ENCODE results near the gene DNAJC4. TPM values are rescaled to one million over a fixed set of nuclear protein-coding genes. Genes with fewer than 3 reads are reported as not detected.

Gene DNAJC4
- total RNA-seq, 1 experiment from 2014 or later: 24.2 TPM

DNA sequence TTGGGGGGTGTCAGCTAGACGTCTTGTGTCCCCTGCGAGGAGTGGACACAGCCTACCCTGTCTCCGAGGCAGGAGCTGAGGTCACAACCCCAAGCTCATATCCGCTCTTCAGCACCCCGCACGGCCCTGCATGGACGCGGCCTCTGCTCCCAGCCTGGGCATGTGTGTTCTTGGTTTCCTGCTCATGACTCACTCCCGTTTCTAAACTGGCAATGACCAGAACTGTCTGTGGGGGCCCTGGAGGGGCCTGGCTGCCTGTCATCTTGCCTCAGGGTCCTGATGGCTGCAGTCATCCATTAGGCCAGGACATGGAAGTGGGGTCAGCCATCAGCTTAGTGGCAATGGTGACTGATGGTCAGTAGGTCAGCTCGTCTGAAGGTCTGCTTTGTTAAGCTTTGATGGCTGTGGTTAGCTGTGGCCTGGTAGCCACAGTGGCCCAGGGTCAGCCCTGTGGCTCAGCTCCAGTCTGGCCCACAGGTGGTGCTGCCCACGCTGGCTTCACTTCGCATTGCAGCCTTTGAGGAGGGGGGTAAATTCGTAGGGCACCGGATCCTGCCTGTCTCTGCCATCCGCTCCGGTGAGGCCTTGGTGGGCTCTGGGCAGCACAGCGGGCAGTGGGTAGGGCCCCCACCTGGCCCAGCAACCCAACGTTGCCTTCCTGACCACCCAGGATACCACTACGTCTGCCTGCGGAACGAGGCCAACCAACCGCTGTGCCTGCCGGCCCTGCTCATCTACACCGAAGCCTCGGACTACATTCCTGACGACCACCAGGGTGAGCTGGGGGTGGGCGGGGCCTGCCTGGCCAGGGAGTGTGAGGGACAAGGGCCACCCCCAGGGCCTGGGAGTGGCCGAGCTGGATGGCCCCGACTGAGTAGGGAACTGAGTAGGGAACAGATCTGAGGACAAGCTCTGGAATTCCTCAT is 32.9 kb downstream of the DNAJC4 start:
- no peak overlapping the region for H2BK15ac ChIP-seq (ENCODE audit: low read depth, low read length)
- H3K23ac ChIP-seq (ENCODE audit: insufficient read length, low read depth, low read length): no peak overlapping the region
- no peak overlapping the region for H2AK5ac ChIP-seq (ENCODE audit: insufficient read length, low read length)
- no peak overlapping the region for H2AFZ ChIP-seq (ENCODE audit: low read length)
- H3K14ac ChIP-seq (ENCODE audit: insufficient read depth, low read length): no peak overlapping the region; the same call in 1 of the 2 replicates
- H3K9me3 Mint-ChIP-seq: no peaks in the 10 kb centered on the region
- TF ChIP-seq, protein P1, sequence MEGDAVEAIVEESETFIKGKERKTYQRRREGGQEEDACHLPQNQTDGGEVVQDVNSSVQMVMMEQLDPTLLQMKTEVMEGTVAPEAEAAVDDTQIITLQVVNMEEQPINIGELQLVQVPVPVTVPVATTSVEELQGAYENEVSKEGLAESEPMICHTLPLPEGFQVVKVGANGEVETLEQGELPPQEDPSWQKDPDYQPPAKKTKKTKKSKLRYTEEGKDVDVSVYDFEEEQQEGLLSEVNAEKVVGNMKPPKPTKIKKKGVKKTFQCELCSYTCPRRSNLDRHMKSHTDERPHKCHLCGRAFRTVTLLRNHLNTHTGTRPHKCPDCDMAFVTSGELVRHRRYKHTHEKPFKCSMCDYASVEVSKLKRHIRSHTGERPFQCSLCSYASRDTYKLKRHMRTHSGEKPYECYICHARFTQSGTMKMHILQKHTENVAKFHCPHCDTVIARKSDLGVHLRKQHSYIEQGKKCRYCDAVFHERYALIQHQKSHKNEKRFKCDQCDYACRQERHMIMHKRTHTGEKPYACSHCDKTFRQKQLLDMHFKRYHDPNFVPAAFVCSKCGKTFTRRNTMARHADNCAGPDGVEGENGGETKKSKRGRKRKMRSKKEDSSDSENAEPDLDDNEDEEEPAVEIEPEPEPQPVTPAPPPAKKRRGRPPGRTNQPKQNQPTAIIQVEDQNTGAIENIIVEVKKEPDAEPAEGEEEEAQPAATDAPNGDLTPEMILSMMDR (conservative IDR thresholded peaks at IDR 0.05): peak; percentile 19; the same call in 1 of the 3 replicates
- no peak overlapping the region for H2BK5ac ChIP-seq (ENCODE audit: insufficient read length, low read length)
- no peak overlapping the region for H3T11ph ChIP-seq (ENCODE audit: low read length)
- no peaks in the 10 kb centered on the region for H3K27me3 ChIP-seq (ENCODE audit: insufficient read depth, low read length)
- H3K56ac ChIP-seq (ENCODE audit: insufficient read length, low read depth, low read length): no peak overlapping the region
- H3K4me2 ChIP-seq (ENCODE audit: insufficient read depth, insufficient read length, low read length): no peak overlapping the region
- no peak overlapping the region for H3K27ac ChIP-seq (ENCODE audit: insufficient read length, low read depth, low read length)
- peaks cover 5 to 12% of the 10 kb centered on the region in 2 experiments; a peak in 3 of 4 replicates for H3K4me1 Mint-ChIP-seq
- H3K9me3 ChIP-seq (ENCODE audit: control insufficient read depth, low read depth, low read length): no peaks in the 10 kb centered on the region
- H3K4me3 Mint-ChIP-seq: peak overlapping the region in 1 of 2 experiments; percentile 46; a peak in 2 of 5 replicates
- H4K20me1 ChIP-seq (ENCODE audit: control insufficient read depth, insufficient read depth, insufficient read length): no peaks in the 10 kb centered on the region
- no peak overlapping the region for H2BK20ac ChIP-seq (ENCODE audit: low read depth, low read length, poor library complexity, severe bottlenecking)
- no peak overlapping the region for H2BK120ac ChIP-seq (ENCODE audit: low read depth, low read length, poor library complexity, severe bottlenecking)
- no peaks in the 10 kb centered on the region for H3K79me2 ChIP-seq (ENCODE audit: insufficient read depth, low read length)
- WGBS (ENCODE audit: extremely low coverage, insufficient read length, low lambda C conversion rate): no CpG with 5 or more reads among the region's 29 CpGs
- H4K91ac ChIP-seq (ENCODE audit: insufficient read length, low read depth, low read length): no peak overlapping the region
- DNase-seq: peak; percentile 62
- H3K9ac ChIP-seq (ENCODE audit: extremely low read depth, insufficient read length, low read length): no peak overlapping the region
- no peak overlapping the region for H4K8ac ChIP-seq (replicated peaks; ENCODE audit: insufficient read length, low read depth, low read length)
- H3K79me1 ChIP-seq (ENCODE audit: insufficient read depth, low read depth, low read length, poor library complexity, severe bottlenecking): no peaks in the 10 kb centered on the region
- H3K27me3 Mint-ChIP-seq (ENCODE audit: low read depth): no peaks in the 10 kb centered on the region
- H3K18ac ChIP-seq (ENCODE audit: insufficient read length, low read depth, low read length): no peak overlapping the region
- no peak overlapping the region for H3K4ac ChIP-seq (ENCODE audit: low read depth, low read length)
- no peaks in the 10 kb centered on the region for H3K23me2 ChIP-seq (ENCODE audit: insufficient read length, low read depth, low read length, poor library complexity, severe bottlenecking)
- peaks cover 43 to 84% (median 67%) of the 10 kb centered on the region in 3 experiments for H3K36me3 Mint-ChIP-seq (ENCODE audit: insufficient read depth in 1 of 3, low read depth in 3 of 3)
- H4K5ac ChIP-seq (ENCODE audit: insufficient read length, low read depth, low read length): no peak overlapping the region
- no peaks in the 10 kb centered on the region for H3K4me1 ChIP-seq (ENCODE audit: insufficient read depth, low read length)
- no peak overlapping the region for H2BK12ac ChIP-seq (ENCODE audit: insufficient read length, low read depth, low read length)
- H3K27ac Mint-ChIP-seq: peak overlapping the region; percentile 31 to 77 (median 49); a peak in 3 of 7 replicates

All from H9 (cell line).